HepG2 (cell line): ENCODE data around the gene CPEB2. TPM values are rescaled to one million over a fixed set of nuclear protein-coding genes. Genes with fewer than 3 reads are reported as not detected.

Experiments
- ATAC-seq: fragments of 200-7000 bp; cut with Tn5 transposase; 3 replicates; pipeline ENCODE4 v1.9.1; 2020; ENCODE audit warnings: mild to moderate bottlenecking, moderate library complexity
- BruUV-seq: library from RNA; stranded (reverse); fragments of 400-500 nt; replicated peaks from 2 replicates; lab custom pipeline; 2021; lab: Mats Ljungman, UMichigan
- CTCF ChIA-PET: fragments of 300-600 bp; formaldehyde crosslinking; extraction: SDS; loops from one replicate; lab custom pipeline; 2021; ENCODE audit warnings: low total read pairs, inconsistent platforms, low intra/inter-chr PET ratio; lab: Yijun Ruan, JAX
- POLR2A ChIA-PET: fragments of 350-600 bp; sonication (Branson Sonifier 250); formaldehyde crosslinking; loops from one replicate; lab custom pipeline; 2020; ENCODE audit warnings: antibody characterized with exemption, inconsistent platforms; lab: Yijun Ruan, JAX
- DNase-seq: peaks from one replicate; pipeline ENCODE4 v3.0.0-alpha.2; 2015; ENCODE audit warnings: low spot score
- FAIRE-seq: peaks from 3 replicates; lab custom pipeline; 2011; peaks lifted over from hg19 to GRCh38; lab: Jason Lieb, UNC
- H2AFZ ChIP-seq: one replicate; pipeline ENCODE4 v1.6.1; 2011; ENCODE audit warnings: low read length, inconsistent platforms
- H3K27ac ChIP-seq: fragments of 300-600 bp; 3 replicates; pipeline ENCODE4 v1.8.0; 2011; ENCODE audit warnings: mixed run types, mild to moderate bottlenecking, mixed read lengths, low read length, inconsistent platforms; ENCODE audit not compliant: insufficient read depth; ENCODE audit errors: extremely low read length
- H3K27me3 ChIP-seq, 2 experiments: fragments of 200-600 bp in 1 of 2; 2 replicates in 1 of 2; 3 replicates in 1 of 2; pipeline versions ENCODE4 v1.6.0 to v1.8.0; 2011; ENCODE audit warnings: low read length in 2 of 2, mild to moderate bottlenecking in 2 of 2, moderate library complexity in 2 of 2, inconsistent platforms in 1 of 2; ENCODE audit not compliant: insufficient read depth in 2 of 2, control insufficient read depth in 1 of 2
- H3K36me3 ChIP-seq, 2 experiments: fragments of 200-600 bp in 1 of 2; replicated peaks in 1 of 2; 2 replicates in 1 of 2; 3 replicates in 1 of 2; pipeline versions ENCODE4 v1.5.1 to v1.8.0; 2011; ENCODE audit warnings: low read length in 2 of 2, inconsistent platforms in 1 of 2; ENCODE audit not compliant: insufficient read depth in 2 of 2, control insufficient read depth in 1 of 2
- H3K4me1 ChIP-seq: 2 replicates; pipeline ENCODE4 v1.5.1; 2012; ENCODE audit warnings: low read length, inconsistent platforms; ENCODE audit not compliant: insufficient read depth
- H3K4me2 ChIP-seq: 2 replicates; pipeline ENCODE4 v1.6.0; 2011; ENCODE audit warnings: low read depth, low read length, inconsistent platforms
- H3K4me3 ChIP-seq, 3 experiments: fragments of 200-600 bp in 1 of 3; sonication (generic), shearing (Covaris generic) in 1 of 3; replicated peaks in 1 of 3; 2 replicates each; pipeline ENCODE4 v1.5.1; 2011 to 2016; ENCODE audit warnings: low read length in 3 of 3, inconsistent platforms in 2 of 3, low read depth in 2 of 3, mild to moderate bottlenecking in 2 of 3, control low read depth in 1 of 3, mixed read lengths in 1 of 3; ENCODE audit not compliant: insufficient read depth in 1 of 3
- H3K79me2 ChIP-seq: one replicate; pipeline ENCODE4 v1.6.1; 2011; ENCODE audit warnings: low read length, inconsistent platforms; ENCODE audit not compliant: insufficient read depth
- H3K9ac ChIP-seq: 2 replicates; pipeline ENCODE4 v1.6.0; 2011; ENCODE audit warnings: mild to moderate bottlenecking, low read depth, low read length, inconsistent platforms; ENCODE audit not compliant: insufficient read depth
- H3K9me3 ChIP-seq: 2 replicates; pipeline ENCODE4 v1.5.1; 2012; ENCODE audit warnings: mild to moderate bottlenecking, low read length
- H4K20me1 ChIP-seq: 2 replicates; pipeline ENCODE4 v1.6.0; 2011; ENCODE audit warnings: inconsistent platforms, mild to moderate bottlenecking, low read length, moderate library complexity; ENCODE audit not compliant: insufficient read depth
- ATF7 ChIP-seq, 2 experiments: fragments of 450-650 bp in 1 of 2; sonication (generic) in 1 of 2; formaldehyde crosslinking in 1 of 2; IDR thresholded peaks; 2 replicates each; pipeline versions ENCODE4 v1.4.0 to v1.6.1; 2016 to 2020; ENCODE audit warnings: antibody characterized with exemption in 1 of 2, mild to moderate bottlenecking in 1 of 2, missing genetic modification reagents in 1 of 2
- CREB1 ChIP-seq, 2 experiments: fragments of 450-650 bp in 1 of 2; IDR thresholded peaks; 2 replicates each; pipeline ENCODE4 v1.6.1; 2016 to 2017; ENCODE audit warnings: control low read depth in 1 of 2, mild to moderate bottlenecking in 1 of 2, missing compliant biosample characterization in 1 of 2, missing genetic modification characterization in 1 of 2
- NCOA5 ChIP-seq: sonication (generic); formaldehyde crosslinking; IDR thresholded peaks from 2 replicates; pipeline ENCODE4 v1.4.0; 2020; ENCODE audit warnings: missing genetic modification reagents
- NFKB2 ChIP-seq: sonication (generic); formaldehyde crosslinking; IDR thresholded peaks from 2 replicates; pipeline ENCODE4 v1.4.0; 2020; ENCODE audit warnings: missing genetic modification reagents, borderline replicate concordance
- ZNF256 ChIP-seq: sonication (generic); formaldehyde crosslinking; conservative IDR thresholded peaks from 2 replicates; pipeline ENCODE4 v1.4.0; 2020; ENCODE audit warnings: missing genetic modification reagents
- ZNF558 ChIP-seq: sonication (generic); formaldehyde crosslinking; IDR thresholded peaks from 2 replicates; pipeline ENCODE4 v1.9.0; 2022; ENCODE audit warnings: mild to moderate bottlenecking, missing genetic modification reagents, borderline replicate concordance
- ZNF883 ChIP-seq: sonication (generic); formaldehyde crosslinking; IDR thresholded peaks from 2 replicates; pipeline ENCODE4 v1.5.1; 2020; ENCODE audit warnings: mild to moderate bottlenecking, missing genetic modification reagents; ENCODE audit errors: not compliant biosample characterization
- ZZZ3 ChIP-seq: sonication (generic); formaldehyde crosslinking; IDR thresholded peaks from 2 replicates; pipeline ENCODE4 v1.4.0; 2020; ENCODE audit warnings: missing genetic modification reagents, mild to moderate bottlenecking, borderline replicate concordance
- WGBS: methylation state at CpG from one replicate; pipeline ENCODE4 v1.1.6; 2017; ENCODE audit warnings: low lambda C conversion rate; 5-methylcytosine and 5-hydroxymethylcytosine counted together
- in situ Hi-C: cut with HindIII; loops from 2 replicates; pipeline ENCODE4 v1.10.0; 2017; ENCODE audit warnings: low pct_unique_long_range_greater_than_20kb; ENCODE audit not compliant: extremely low pct_ligation_motif_present
- intact Hi-C: fragments of 100-400 bp; cut with micrococcal nuclease; formaldehyde crosslinking; loops from one replicate; pipeline ENCODE4 v1.10.0; 2022; ENCODE audit not compliant: unreplicated experiment
- polyA plus RNA-seq, 8 experiments: library from polyadenylated mRNA; depleted of rRNA in 3 of 8; stranded (reverse) in 7 of 8; unstranded in 1 of 8; fragments of >200 nt; fragmentation: Illumina TruSeq in 4 of 8; extraction: Trizol in 4 of 8; gene quantifications; 2 replicates each; pipeline versions ENCODE4 v1.2.1 to v1.2.3, GENCODE V29; 2011 to 2016; ENCODE audit warnings: low read depth in 4 of 8, missing spikeins in 1 of 8, mixed read lengths in 1 of 8; ENCODE audit not compliant: insufficient read depth in 1 of 8
- total RNA-seq, 5 experiments: library from RNA; depleted of rRNA; stranded (reverse); fragments of >200 nt; fragmentation: Illumina TruSeq; extraction: Trizol; gene quantifications; 2 replicates each; pipeline ENCODE4 v1.2.3, GENCODE V29; 2016; ENCODE audit warnings: low read depth in 1 of 5
- TF ChIP-seq, protein P1 (sequence below), 2 experiments: sonication (generic) in 1 of 2; formaldehyde crosslinking in 1 of 2; IDR thresholded peaks; 2 replicates each; pipeline versions ENCODE4 v1.4.0 to v1.6.1; 2016 to 2020; ENCODE audit warnings: borderline replicate concordance in 1 of 2, low read depth in 1 of 2, mild to moderate bottlenecking in 1 of 2, missing genetic modification reagents in 1 of 2
- TF ChIP-seq, protein P2 (sequence below): sonication (generic); formaldehyde crosslinking; IDR thresholded peaks from 2 replicates; pipeline ENCODE4 v1.9.0; 2021; ENCODE audit warnings: missing genetic modification reagents, mild to moderate bottlenecking, borderline replicate concordance

CPEB2 gene
- total and polyA plus RNA-seq, 2 of the 13 experiments (the other 11 are each of a cell fraction or from before 2014, with no cell fraction given): 2.0 to 2.5 TPM

DNA sequence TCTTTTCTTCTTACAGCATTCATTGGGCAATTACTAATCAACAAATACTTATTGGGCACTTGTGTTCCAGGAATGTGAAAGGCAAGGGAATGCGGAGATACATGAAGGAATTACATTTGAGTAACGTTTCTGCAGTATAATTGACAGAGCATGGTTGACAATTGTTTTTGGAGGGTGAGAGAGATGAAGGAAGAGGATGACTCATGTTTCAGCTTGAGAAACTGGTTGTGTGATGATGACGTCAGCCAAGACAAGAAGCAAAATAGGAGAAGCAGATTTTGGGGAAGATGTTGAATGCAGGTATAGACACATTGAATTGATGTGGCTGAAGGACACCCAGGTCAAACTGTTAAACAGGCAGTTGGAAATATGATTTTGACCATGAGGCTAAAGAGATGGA lies 8.0 kb upstream of the CPEB2 start:
- Histone ChIP-seq H3K4me1 (no peaks in the 10 kb centered on the region), H3K9ac (no peak overlapping the region), H2AFZ (no peak overlapping the region), H3K27ac (no peak overlapping the region), H3K9me3 (no peaks in the 10 kb centered on the region), H3K27me3 (no peaks in the 10 kb centered on the region), H3K36me3 (no peaks in the 10 kb centered on the region), H3K79me2 (no peaks in the 10 kb centered on the region), H3K4me2 (no peak overlapping the region), H3K4me3 (no peak overlapping the region), H4K20me1 (no peaks in the 10 kb centered on the region)
- ATAC-seq: no peak
- ChIA-PET CTCF (no interaction called here), POLR2A (no interaction called here)
- WGBS: 5% methylated on average over 3 of the region's 3 CpGs
- intact Hi-C loops (no loop called here), in situ Hi-C loops (no loop called here)
- DNase-seq: no peak
- FAIRE-seq: no peak
- TF ChIP-seq NCOA5 (CRISPR knock-in tag) (no peak), CREB1 (IDR thresholded peaks at IDR 0.05) (peak; percentile 96), CREB1 (CRISPR knock-in tag; IDR thresholded peaks at IDR 0.05) (no peak), ATF7 (IDR thresholded peaks at IDR 0.05) (peak; percentile 97), ATF7 (CRISPR knock-in tag; IDR thresholded peaks at IDR 0.05) (no peak)
- no TSS peak for BruUV-seq

DNA sequence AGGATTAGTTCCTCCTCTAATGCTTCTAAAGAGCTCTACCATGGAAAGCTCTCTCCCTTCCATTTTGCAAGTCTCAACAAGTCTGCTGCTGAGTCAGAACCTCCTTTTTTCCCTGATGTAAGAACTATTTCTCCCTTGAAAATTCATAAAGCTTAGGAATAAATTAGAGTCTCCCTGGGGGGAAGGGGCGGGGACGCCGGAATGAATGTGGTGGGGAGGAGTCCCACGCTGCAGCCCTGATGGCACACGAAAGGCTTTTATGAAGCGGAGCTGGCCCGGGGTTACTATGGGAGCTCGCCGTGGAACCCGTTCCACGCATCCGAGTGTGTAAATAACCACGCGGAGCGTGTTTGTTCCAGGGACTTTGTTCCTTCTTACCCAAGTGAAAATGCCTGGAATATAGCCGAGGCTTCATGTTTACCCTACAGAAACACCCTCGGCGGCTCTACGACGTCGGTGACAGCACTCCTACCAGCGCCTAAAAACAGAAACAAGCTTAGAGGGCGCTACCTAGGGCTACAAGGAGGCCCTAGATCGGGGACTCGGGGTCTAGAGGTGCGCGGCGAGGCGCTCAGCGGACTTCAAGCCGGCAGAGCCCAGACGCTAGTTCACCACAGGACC lies 923 bp upstream of the CPEB2 start:
- CTCF ChIA-PET: no interaction called here
- Histone ChIP-seq H4K20me1 (no peaks in the 10 kb centered on the region), H2AFZ (peak overlapping the region; percentile 83), H3K27ac (peak overlapping the region; percentile 97), H3K9ac (peak overlapping the region; percentile 72), H3K79me2 (peaks cover 16% of the 10 kb centered on the region), H3K4me3 (peak overlapping the region; percentile 81 to 97 (median 97)), H3K27me3 (no peaks in the 10 kb centered on the region; a peak in 1 of 5 replicates), H3K9me3 (no peaks in the 10 kb centered on the region), H3K36me3 (no peaks in the 10 kb centered on the region), H3K4me1 (peaks cover 10% of the 10 kb centered on the region), H3K4me2 (peak overlapping the region; percentile 89)
- no peak for FAIRE-seq
- peak; percentile 17 for DNase-seq
- peak; percentile 18 for ATAC-seq
- intact Hi-C loops (loop anchor here (5.0 to 10.0 kb wide), 6 partner anchors 129 to 1377 kb away; partner anchors contain the start of genes BOD1L1, FAM200B and FBXL5), in situ Hi-C loops (loop anchor here (10.0 to 25.0 kb wide), 3 partner anchors 143 to 1364 kb away; partner anchors contain the start of genes BOD1L1 and FBXL5)
- POLR2A ChIA-PET: interaction anchor here (1.0 kb wide), 1 partner anchor 11 kb away, joined by 3 read pairs; no protein-coding TSS in a partner anchor
- WGBS: 1% methylated on average over 14 of the region's 32 CpGs
- BruUV-seq: no TSS peak
- TF ChIP-seq, protein P1, sequence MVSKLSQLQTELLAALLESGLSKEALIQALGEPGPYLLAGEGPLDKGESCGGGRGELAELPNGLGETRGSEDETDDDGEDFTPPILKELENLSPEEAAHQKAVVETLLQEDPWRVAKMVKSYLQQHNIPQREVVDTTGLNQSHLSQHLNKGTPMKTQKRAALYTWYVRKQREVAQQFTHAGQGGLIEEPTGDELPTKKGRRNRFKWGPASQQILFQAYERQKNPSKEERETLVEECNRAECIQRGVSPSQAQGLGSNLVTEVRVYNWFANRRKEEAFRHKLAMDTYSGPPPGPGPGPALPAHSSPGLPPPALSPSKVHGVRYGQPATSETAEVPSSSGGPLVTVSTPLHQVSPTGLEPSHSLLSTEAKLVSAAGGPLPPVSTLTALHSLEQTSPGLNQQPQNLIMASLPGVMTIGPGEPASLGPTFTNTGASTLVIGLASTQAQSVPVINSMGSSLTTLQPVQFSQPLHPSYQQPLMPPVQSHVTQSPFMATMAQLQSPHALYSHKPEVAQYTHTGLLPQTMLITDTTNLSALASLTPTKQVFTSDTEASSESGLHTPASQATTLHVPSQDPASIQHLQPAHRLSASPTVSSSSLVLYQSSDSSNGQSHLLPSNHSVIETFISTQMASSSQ (IDR thresholded peaks at IDR 0.05; ENCODE audit: low read depth): no peak
- TF ChIP-seq, protein P1 (CRISPR knock-in tag; IDR thresholded peaks at IDR 0.05; ENCODE audit: borderline replicate concordance): no peak
- TF ChIP-seq NFKB2 (no peak), ZNF883 (CRISPR knock-in tag) (peak; percentile 23), ZNF256 (CRISPR knock-in tag) (no peak), ZZZ3 (no peak), ZNF558 (CRISPR knock-in tag) (0 out of 2 replicates have a peak, but pooled peaks have one; percentile 21)
- TF ChIP-seq, protein P2, sequence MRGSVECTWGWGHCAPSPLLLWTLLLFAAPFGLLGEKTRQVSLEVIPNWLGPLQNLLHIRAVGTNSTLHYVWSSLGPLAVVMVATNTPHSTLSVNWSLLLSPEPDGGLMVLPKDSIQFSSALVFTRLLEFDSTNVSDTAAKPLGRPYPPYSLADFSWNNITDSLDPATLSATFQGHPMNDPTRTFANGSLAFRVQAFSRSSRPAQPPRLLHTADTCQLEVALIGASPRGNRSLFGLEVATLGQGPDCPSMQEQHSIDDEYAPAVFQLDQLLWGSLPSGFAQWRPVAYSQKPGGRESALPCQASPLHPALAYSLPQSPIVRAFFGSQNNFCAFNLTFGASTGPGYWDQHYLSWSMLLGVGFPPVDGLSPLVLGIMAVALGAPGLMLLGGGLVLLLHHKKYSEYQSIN (CRISPR knock-in tag): 0 out of 2 replicates have a peak, but pooled peaks have one; percentile 38
